Muscle of arm (tissue), 12 donors: ENCODE results near the gene BHLHA15. TPM values are rescaled to one million over a fixed set of nuclear protein-coding genes. Genes with fewer than 3 reads are reported as not detected.

Source experiments
- DNase-seq: peaks from one replicate; pipeline ENCODE4 v3.0.0-alpha.2; 2013
- polyA plus RNA-seq, 12 donors: library from polyadenylated mRNA; unstranded; fragments of 120-200 nt; gene quantifications; one replicate each; pipeline ENCODE4 v1.2.1, GENCODE V29; 2013; ENCODE audit not compliant: insufficient read length in 12 of 12

Gene BHLHA15
- polyA plus RNA-seq, 12 donors = 0.21 to 0.68 (median 0.35) TPM; not detected in 5

GRCh38 chr7:98223351-98223897 is 12.2 kb downstream of the BHLHA15 start:
- no peak for DNase-seq

DNA sequence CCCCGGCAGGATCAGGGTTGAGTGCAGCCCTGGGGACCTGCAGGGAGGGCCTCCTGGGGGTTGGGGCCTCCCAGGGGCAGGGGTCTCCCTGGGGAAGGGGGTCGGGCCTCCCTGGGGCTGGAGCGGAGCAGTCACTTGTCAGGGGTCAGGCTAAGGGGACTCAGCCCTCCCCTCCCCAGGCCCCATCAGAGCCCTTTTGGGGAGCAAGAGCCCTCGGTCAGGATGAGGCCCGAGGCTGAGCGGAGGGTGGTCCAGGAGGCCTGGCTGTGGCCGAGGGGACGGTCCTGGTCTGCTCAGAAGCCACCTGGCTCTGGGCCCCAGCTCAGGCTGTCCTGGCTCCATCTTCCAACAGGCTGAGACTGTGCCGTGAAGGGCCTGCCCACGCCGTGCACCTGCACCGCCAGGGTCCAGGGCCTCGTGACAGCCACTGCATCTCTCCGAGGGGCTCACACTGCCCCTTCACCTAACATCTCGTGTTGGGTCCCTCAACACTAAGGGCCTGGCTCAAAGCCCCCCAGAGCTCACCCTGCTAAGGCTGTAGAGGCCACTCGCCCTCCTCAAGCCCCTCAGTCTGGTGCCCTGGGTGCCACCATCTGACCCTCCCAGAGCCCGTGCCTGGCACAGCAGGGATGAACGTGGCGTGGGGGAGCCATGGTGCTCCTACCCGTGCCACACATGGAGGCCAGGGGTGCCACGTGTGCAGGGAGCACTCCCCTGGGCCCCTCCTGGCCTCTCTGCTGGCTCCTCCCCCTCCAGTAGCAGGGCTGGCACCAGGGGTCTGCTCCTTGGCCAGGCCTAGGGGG is 12.9 kb downstream of the BHLHA15 start:
- DNase-seq = no peak

GRCh38 chr7:98224701-98225181 is 13.5 kb downstream of the BHLHA15 start:
- no peak for DNase-seq

GRCh38 chr7:98225913-98226614 is 14.8 kb downstream of the BHLHA15 start:
- DNase-seq = no peak

DNA sequence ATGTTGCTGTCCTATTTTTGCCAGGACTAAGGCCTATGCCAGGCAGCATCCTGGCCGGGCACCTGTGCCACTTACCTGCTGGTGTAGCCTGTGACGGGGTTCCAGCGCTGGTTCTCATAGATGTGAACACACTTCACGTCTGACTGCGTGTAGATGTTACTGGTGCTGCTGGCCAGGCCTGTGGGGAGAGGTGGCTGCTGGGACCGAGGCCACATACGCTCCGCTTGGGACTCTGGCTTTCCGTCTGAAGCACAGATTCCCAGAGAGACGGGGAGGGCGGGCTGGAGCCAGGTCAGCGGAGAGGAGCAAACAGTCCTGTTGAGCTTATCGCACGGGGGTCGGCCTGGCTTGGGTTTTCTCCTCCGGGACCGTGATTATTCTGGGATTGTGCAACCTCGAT is 16.7 kb downstream of the BHLHA15 start:
- DNase-seq = no peak

GRCh38 chr7:98228801-98229200 is 17.6 kb downstream of the BHLHA15 start:
- DNase-seq = no peak

- no peak for DNase-seq
Observed at GRCh38 chr7:98229441-98229840, 18.2 kb downstream of the BHLHA15 start.

GRCh38 chr7:98229991-98230745 is 18.9 kb downstream of the BHLHA15 start:
- no peak for DNase-seq

GRCh38 chr7:98230746-98231471 is 19.7 kb downstream of the BHLHA15 start:
- DNase-seq = no peak

DNA sequence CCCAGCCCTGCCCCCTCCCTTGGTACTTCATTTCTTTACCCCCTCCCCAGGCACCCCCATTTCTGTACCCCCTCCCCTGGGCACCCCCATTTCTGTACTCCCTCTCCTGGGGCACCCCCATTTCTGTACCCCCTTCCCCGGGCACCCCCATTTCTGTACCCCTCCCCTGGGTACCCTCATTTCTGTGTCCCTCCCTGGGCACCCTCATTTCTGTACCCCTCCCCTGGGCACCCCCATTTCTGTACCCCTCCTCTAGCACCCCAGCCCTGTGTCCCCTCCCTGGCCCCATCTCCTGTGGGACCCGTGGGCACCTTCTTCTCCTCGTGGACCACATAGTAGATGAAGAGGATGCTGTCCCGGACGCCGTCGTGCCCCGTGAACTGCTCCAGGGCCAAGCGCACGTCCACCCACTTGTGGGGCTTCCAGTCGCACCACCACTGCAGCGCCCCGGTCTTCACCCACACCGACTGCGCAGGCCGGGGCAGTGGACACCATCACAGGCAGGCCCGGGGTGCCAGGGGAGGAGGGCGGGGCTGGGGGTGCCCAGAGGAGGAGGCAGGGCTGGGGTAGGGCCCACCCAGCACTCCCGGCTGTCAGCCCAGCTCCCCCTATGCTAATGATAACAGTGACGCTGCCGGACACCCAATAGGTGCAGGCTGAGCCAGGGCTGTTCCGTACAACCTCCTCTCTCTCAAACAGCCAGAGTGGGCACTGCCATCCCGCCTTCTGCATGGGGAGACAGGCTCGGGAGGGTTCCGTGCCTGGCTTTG is 20.4 kb downstream of the BHLHA15 start:
- DNase-seq = no peak

GRCh38 chr7:98232263-98232585 is 21.0 kb downstream of the BHLHA15 start:
- no peak for DNase-seq

GRCh38 chr7:98232799-98233198 is 21.6 kb downstream of the BHLHA15 start:
- DNase-seq = no peak

DNA sequence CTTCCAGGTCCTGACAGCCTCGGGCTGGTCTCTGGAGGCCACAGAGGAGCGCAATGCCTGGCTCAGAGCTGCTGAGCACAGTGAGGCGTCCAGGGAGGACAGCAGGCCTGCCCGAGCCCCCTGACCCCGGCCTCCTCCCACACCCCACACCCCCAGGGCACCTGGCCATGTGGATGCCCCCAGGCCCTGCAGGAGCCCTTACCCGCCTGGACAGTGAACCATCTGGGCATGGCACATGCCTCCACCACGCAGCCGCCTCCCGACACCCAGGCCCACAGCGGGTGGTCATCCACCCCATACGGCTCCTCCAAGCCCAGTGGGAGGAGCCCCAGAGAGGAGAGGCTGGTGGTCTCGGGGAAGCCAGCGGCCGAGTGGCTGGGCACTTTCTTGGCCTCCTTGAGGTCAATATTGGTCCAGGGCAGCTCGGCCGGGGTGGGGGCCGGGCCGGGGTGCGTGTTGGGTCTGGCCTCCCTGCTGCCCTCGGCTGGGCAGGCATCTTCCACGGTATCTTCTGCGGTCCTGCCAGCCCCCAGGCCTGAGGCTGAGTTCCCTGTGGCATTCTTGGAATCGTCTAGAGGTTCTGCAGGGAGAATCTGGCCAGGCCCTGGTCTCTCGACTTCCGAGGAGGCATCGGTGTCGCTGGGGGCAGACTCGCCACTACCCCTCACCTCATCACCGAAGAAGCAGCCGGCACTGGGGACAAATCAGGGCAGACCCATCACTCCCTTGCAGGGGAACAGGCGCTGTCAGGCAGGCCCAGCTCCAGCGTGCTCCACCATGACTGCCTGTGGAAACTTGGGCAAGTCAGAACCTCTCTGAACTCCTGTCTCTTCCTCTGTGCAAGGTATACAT is 22.2 kb downstream of the BHLHA15 start:
- no peak for DNase-seq

DNA sequence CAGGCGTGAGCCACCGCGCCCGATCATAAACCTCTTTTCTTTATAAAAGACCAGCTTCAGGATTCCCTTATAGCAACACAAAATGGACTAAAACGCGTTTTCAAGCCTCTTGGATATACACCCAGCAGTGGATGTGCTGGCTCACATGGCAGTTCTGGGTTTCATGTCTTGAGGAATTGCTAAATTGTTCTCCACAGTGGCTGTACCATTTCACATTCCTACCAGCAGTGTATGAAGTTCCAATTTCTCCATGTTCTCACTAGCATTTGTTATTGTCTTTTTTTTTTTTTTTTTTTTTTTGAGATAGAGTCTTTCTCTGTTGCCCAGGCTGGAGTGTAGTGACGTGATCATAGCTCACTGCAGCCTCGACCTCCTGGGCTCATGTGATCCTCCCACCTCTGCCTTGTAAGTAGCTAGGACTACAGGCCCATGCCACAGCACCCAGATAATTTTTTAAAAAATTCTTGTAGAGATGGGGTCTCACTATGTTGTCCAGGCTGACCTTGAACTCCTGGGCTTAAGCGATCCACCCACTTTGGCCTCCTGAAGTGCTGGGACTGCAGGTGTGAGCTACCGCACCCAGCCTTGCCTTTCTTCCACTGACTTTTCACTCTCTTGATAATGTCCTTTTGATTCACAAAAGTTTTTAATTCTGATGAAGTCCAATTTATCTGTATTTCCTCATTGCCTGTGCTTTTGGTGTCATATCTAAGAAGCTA is 23.3 kb downstream of the BHLHA15 start:
- DNase-seq = no peak

DNA sequence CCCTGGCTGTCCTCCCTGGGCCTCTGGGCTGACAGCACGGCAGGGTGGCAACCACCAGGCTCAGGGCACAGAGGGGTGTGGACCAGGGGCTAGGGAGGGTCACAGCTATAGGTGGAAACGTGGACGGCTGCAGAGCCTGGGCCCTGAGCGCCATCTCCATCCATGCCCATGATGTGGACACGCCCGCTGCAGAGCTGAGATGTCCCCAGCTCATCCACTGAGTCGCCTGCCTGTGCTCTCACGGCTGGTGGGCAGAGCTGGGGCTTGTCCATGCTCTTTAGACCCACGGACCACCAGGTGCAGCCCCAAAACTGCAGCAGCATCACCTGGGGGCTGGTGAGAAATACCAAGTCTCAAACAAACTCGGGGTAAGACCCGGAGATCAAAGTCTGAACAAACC is 24.7 kb downstream of the BHLHA15 start:
- DNase-seq = no peak

DNA sequence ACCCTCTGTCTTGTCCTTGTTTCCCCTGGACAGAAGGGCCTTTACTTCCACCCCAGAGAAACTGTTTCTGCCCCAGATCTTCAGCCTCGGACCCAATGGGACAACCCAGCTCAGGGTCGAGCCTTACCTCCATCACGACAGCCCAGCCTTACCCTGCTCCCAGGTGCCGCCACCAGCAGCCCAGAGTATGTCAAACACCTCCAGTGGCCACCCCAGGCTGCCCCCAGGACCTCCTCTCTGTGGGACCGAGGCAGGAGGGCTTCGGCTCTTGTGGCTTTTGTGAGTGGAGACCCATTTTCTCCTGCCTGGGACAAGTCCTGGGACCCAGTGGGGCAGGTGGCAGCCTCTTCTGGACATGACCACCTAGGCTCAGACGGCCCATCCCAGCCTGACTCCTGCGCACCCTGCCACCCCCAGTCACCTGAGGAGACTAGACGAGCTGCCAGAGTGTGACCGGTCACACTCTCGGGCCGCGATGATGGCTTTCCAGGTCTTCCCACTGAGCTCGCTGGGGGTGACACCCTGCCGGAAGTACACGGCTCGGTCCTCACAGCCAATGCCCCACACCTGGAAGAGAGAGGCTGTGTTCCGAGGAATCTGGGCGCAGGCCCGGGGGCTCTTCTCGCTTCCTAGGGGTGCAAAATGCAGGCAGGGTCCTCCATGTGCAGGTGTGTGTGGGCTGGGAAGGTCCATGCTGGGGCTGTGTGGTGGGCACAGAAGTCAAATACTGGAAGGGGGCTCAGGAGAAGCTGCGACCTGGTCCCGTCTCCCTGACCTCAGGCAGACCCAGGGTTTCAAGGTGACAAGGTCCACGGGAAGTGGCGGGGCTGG is 25.3 kb downstream of the BHLHA15 start:
- DNase-seq = no peak

DNA sequence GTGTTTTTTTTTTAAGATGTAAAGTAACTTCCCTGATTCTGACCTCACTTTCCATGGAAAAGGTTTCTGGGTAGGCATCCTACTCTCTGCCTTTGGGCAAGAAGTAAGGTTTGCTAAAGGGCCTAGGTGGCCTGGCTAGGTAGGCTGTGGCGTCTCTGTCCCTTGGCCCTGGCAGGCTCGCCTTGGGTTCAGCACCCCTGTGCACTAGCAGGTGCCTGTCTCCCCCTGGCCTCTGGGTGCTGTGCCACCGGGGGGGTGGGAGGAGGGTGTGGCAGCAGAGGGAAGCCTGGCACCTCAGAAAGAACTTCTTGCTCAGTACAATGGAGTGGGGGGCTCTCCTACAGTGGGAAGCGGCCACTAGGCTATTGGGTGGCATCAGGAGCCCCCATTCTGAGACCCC is 26.8 kb downstream of the BHLHA15 start:
- no peak for DNase-seq

GRCh38 chr7:98238976-98239375 is 27.7 kb downstream of the BHLHA15 start:
- no peak for DNase-seq
